Glutamatergic neuron (in vitro differentiated cells): ENCODE data around the gene NCEH1. TPM values are rescaled to one million over a fixed set of nuclear protein-coding genes. Genes with fewer than 3 reads are reported as not detected.

Source experiments
- DNase-seq: peaks from one replicate; pipeline ENCODE4 v3.0.0; 2022
- H3K27ac Mint-ChIP-seq: one replicate; pipeline ENCODE4 v1.8.0; 2020; ENCODE audit warnings: mild to moderate bottlenecking, mixed read lengths, inconsistent platforms; ENCODE audit not compliant: unreplicated experiment
- H3K27me3 Mint-ChIP-seq: one replicate; pipeline ENCODE4 v1.8.0; 2020; ENCODE audit warnings: mild to moderate bottlenecking, moderate library complexity, mixed read lengths, inconsistent platforms; ENCODE audit not compliant: unreplicated experiment
- H3K36me3 Mint-ChIP-seq: one replicate; pipeline ENCODE4 v1.8.0; 2020; ENCODE audit warnings: mild to moderate bottlenecking, mixed read lengths, inconsistent platforms; ENCODE audit not compliant: unreplicated experiment
- H3K4me1 Mint-ChIP-seq: one replicate; pipeline ENCODE4 v1.8.0; 2020; ENCODE audit warnings: mild to moderate bottlenecking, low read depth, mixed read lengths, inconsistent platforms; ENCODE audit not compliant: unreplicated experiment
- H3K4me3 Mint-ChIP-seq: one replicate; pipeline ENCODE4 v1.8.0; 2020; ENCODE audit warnings: mild to moderate bottlenecking, mixed read lengths, inconsistent platforms; ENCODE audit not compliant: unreplicated experiment
- H3K9me3 Mint-ChIP-seq: one replicate; pipeline ENCODE4 v1.8.0; 2020; ENCODE audit warnings: mild to moderate bottlenecking, moderate library complexity, mixed read lengths, inconsistent platforms; ENCODE audit not compliant: unreplicated experiment
- total RNA-seq: library from RNA; stranded (reverse); fragmentation: NEBNext Ultra II Directional; extraction: Animal tissue kit (Norgen Biotek cat#: 25700); gene quantifications from one replicate; pipeline ENCODE4 v1.2.1, GENCODE V29; 2021; ENCODE audit not compliant: unreplicated experiment
- TF ChIP-seq, protein P1 (sequence below): fragments of 200-600 bp; sonication (generic); IDR thresholded peaks from one replicate; pipeline ENCODE4 v1.5.0; 2021; ENCODE audit not compliant: partially characterized antibody, unreplicated experiment

The NCEH1 gene
- total RNA-seq, 1 donor from 2014 or later = 1.5 TPM

DNA sequence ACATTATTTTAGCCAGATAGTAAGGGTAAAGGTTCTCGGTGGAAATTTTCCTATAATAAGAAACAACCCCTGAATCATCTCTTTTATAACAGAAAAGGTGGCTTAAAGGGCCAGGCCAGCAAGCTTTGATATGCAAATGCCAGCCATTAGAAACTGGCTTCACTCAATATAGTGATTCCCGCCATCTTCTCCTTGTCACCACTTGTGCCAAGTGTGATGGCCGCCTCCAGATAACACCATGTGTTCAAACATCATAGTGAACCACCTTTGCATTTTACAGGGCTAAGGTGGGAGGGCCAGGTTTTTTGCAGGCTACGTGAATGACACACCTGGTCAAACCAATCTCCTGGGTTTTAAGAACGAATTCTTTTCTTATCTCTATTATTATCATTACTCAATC lies 31.3 kb downstream of the NCEH1 start:
- Mint-ChIP-seq H3K27me3 (peaks cover 3% of the 10 kb centered on the region), H3K4me3 (no peak overlapping the region), H3K9me3 (no peaks in the 10 kb centered on the region), H3K27ac (no peak overlapping the region), H3K36me3 (no peaks in the 10 kb centered on the region), H3K4me1 (no peaks in the 10 kb centered on the region)
- DNase-seq = no peak
- TF ChIP-seq, protein P1, sequence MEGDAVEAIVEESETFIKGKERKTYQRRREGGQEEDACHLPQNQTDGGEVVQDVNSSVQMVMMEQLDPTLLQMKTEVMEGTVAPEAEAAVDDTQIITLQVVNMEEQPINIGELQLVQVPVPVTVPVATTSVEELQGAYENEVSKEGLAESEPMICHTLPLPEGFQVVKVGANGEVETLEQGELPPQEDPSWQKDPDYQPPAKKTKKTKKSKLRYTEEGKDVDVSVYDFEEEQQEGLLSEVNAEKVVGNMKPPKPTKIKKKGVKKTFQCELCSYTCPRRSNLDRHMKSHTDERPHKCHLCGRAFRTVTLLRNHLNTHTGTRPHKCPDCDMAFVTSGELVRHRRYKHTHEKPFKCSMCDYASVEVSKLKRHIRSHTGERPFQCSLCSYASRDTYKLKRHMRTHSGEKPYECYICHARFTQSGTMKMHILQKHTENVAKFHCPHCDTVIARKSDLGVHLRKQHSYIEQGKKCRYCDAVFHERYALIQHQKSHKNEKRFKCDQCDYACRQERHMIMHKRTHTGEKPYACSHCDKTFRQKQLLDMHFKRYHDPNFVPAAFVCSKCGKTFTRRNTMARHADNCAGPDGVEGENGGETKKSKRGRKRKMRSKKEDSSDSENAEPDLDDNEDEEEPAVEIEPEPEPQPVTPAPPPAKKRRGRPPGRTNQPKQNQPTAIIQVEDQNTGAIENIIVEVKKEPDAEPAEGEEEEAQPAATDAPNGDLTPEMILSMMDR = no peak

DNA sequence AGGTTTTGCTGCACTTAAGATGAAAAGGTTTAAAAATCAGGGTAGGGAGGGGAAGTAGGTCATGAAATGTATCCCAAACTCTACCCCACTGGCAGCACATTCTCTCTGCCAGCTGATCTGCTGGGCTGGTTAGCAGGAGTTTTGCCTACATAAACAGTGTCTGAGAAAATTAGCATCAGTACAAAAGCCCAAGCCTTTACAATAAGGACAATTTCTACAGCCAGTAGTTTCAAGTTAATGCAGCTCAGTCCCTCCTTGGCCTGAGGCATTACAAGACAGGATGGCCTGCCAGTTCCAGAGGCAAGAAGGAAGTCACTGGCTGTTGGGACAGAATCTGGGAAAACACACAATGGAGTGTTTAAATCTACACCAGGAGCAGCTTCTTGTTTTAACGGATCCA lies 32.8 kb downstream of the NCEH1 start:
- TF ChIP-seq, protein P1 = no peak
- H3K9me3 Mint-ChIP-seq = no peaks in the 10 kb centered on the region
- no peak for DNase-seq
- no peaks in the 10 kb centered on the region for H3K4me1 Mint-ChIP-seq
- no peaks in the 10 kb centered on the region for H3K36me3 Mint-ChIP-seq
- no peak overlapping the region for H3K4me3 Mint-ChIP-seq
- no peak overlapping the region for H3K27ac Mint-ChIP-seq
- peaks cover 3% of the 10 kb centered on the region for H3K27me3 Mint-ChIP-seq

GRCh38 chr3:172676196-172676922 lies 34.5 kb downstream of the NCEH1 start:
- no peak overlapping the region for H3K27ac Mint-ChIP-seq
- no peaks in the 10 kb centered on the region for H3K9me3 Mint-ChIP-seq
- TF ChIP-seq, protein P1 = no peak
- H3K36me3 Mint-ChIP-seq = no peaks in the 10 kb centered on the region
- no peak overlapping the region for H3K4me3 Mint-ChIP-seq
- H3K4me1 Mint-ChIP-seq = no peaks in the 10 kb centered on the region
- no peak for DNase-seq
- H3K27me3 Mint-ChIP-seq = peaks cover 3% of the 10 kb centered on the region

- no peaks in the 10 kb centered on the region for H3K9me3 Mint-ChIP-seq
- TF ChIP-seq, protein P1 = peak; percentile 82
- H3K27ac Mint-ChIP-seq = no peak overlapping the region
- no peak overlapping the region for H3K4me3 Mint-ChIP-seq
- peaks cover 1% of the 10 kb centered on the region for H3K27me3 Mint-ChIP-seq
- H3K36me3 Mint-ChIP-seq = no peaks in the 10 kb centered on the region
- no peaks in the 10 kb centered on the region for H3K4me1 Mint-ChIP-seq
- no peak for DNase-seq
These were observed 35.2 kb downstream of the NCEH1 start for GRCh38 chr3:172675441-172676193.

DNA sequence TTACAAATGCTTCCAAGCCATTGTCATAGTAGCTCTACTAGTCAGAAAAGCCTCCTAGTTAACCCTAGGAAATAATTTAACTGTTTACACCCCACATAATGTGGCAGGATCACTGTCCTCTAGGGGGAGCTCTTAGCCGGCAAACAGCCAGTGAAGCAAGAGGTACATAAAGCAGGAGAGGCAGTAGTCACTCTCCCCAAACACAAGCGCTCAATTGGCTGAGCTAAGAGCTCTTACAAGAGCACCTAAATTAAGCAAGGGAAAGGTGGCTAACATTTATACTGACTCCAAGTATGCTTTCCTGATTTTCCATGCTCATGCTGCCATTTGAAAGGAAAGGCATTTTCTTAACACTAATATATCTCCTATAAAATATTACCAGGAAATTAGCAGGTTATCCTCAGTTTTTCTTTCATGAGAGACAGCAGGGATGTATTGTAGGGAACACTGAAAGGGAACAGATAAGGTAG lies 37.6 kb downstream of the NCEH1 start:
- Mint-ChIP-seq H3K4me1 (no peaks in the 10 kb centered on the region), H3K27ac (no peak overlapping the region), H3K27me3 (no peaks in the 10 kb centered on the region), H3K4me3 (no peak overlapping the region), H3K36me3 (no peaks in the 10 kb centered on the region), H3K9me3 (peaks cover 1% of the 10 kb centered on the region)
- peak; percentile 70 for DNase-seq
- TF ChIP-seq, protein P1 = peak; percentile 77
